Mesodermal cell (in vitro differentiated cells): ENCODE results near the gene TRIM13.
"Not testable (repeated sequence)": the region's sequence is repeated elsewhere in the genome, so short reads cannot be mapped to it uniquely, and the experiment has no call there.

Experiments
- H3K27ac ChIP-seq: 2 replicates; pipeline ENCODE4 v1.7.0; 2013; ENCODE audit warnings: mild to moderate bottlenecking, low read depth, low read length, moderate library complexity; ENCODE audit not compliant: severe bottlenecking
- H3K36me3 ChIP-seq: 2 replicates; pipeline ENCODE4 v1.7.1; 2013; ENCODE audit warnings: mild to moderate bottlenecking, low read length, moderate library complexity; ENCODE audit not compliant: control insufficient read depth, insufficient read depth
- H3K4me1 ChIP-seq: one replicate; pipeline ENCODE4 v1.7.1; 2013; ENCODE audit warnings: mild to moderate bottlenecking, low read length; ENCODE audit not compliant: insufficient read depth, control insufficient read depth, poor library complexity, severe bottlenecking
- H3K4me3 ChIP-seq: 2 replicates; pipeline ENCODE4 v1.7.0; 2013; ENCODE audit warnings: low read length, control low read depth, mild to moderate bottlenecking; ENCODE audit not compliant: insufficient read depth, poor library complexity, severe bottlenecking; ENCODE audit errors: extremely low read depth
- H3K9me3 ChIP-seq: 2 replicates; pipeline ENCODE4 v1.7.1; 2013; ENCODE audit warnings: mild to moderate bottlenecking, low read length, moderate library complexity; ENCODE audit not compliant: control insufficient read depth
- WGBS, 2 experiments: methylation state at CpG; one replicate each; pipeline ENCODE4 v1.1.5; 2013; ENCODE audit warnings: missing lambda C conversion rate in 2 of 2; ENCODE audit not compliant: insufficient coverage in 2 of 2; 5-methylcytosine and 5-hydroxymethylcytosine counted together

Gene TRIM13

DNA sequence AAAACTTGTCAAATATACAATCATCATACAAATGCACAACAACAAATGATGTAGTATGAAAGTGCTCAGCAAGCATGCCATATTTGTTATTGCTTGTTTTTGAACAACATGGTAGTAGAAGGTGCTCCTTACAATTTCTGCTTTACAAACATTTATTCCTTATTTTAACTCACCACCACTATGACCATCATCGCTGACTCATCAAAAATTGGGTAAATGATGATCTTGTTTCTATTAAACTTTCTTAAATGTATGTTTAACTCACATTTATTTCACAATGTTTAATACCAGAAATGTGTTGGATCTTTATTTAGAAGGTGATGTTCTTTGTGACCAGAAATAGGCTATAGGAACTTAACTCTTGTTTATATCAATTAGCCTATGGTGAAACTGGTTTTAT is 63.9 kb downstream of the TRIM13 start:
- no CpG with 5 or more reads among the region's 1 CpG for WGBS, 2 experiments
- peaks cover 25% of the 10 kb centered on the region for H3K36me3 ChIP-seq
- no peaks in the 10 kb centered on the region for H3K4me1 ChIP-seq
- no peak overlapping the region for H3K4me3 ChIP-seq
- no peaks in the 10 kb centered on the region for H3K9me3 ChIP-seq
- H3K27ac ChIP-seq = no peak overlapping the region

DNA sequence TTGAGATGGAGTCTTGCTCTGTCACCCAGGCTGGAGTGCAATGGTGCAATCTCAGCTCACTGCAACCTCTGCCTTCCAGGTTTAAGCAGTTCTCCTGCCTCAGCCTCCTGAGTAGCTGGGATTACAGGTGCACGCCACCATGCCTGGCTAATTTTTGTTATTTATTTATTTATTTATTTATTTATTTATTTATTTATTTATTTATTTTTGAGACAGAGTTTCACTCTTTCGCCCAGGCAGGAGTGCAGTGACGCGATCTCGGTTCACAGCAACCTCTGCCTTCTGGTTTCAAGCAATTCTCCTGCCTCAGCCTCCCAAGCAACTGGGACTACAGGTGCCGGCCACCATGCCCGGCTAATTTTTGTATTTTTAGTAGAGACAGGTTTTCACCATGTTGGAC is 65.5 kb downstream of the TRIM13 start:
- peaks cover 28% of the 10 kb centered on the region for H3K36me3 ChIP-seq
- H3K4me1 ChIP-seq, H3K9me3 ChIP-seq, H3K4me3 ChIP-seq, H3K27ac ChIP-seq: not testable (repeated sequence)
- 89% methylated on average over 4 of the region's 7 CpGs; no CpG with 5 or more reads in 1 of the 2 experiments for WGBS, 2 experiments

DNA sequence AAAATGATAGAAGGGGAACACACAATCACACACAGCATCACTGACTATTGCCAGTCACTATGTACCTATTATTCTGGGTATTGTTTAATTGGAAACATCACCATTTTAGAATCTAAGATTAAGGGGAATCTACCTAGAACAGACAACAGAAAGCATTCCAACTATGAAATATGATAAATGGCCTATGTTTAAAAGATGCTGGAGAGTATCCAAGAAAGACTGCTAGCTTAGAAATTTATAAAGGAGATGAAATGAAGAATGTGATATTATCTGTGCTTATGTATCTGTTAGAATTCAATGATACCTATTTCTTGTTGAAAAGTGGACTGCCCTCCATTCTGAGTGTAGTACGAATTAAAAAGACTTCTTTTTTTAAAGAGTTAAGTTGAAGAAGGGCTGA is 68.9 kb downstream of the TRIM13 start:
- H3K36me3 ChIP-seq = peaks cover 31% of the 10 kb centered on the region
- no peak overlapping the region for H3K4me3 ChIP-seq
- H3K27ac ChIP-seq = no peak overlapping the region
- H3K9me3 ChIP-seq = no peaks in the 10 kb centered on the region
- 83 to 91% methylated on average over 1 of the region's 1 CpG for WGBS, 2 experiments
- H3K4me1 ChIP-seq = no peaks in the 10 kb centered on the region
